Thoracic aorta (tissue), 2 donors: ENCODE measurements around the gene EN1. TPM values are rescaled to one million over a fixed set of nuclear protein-coding genes. Genes with fewer than 3 reads are reported as not detected.

Experiments
- ATAC-seq: fragments of 150-250 bp; one replicate; pipeline ENCODE4 v1.8.0; 2017; ENCODE audit warnings: low read depth; ENCODE audit not compliant: insufficient number of reproducible peaks, low FRiP score
- DNase-seq: peaks from one replicate; pipeline ENCODE4 v3.0.0-alpha.2; 2020; ENCODE audit warnings: low spot score
- H3K27ac ChIP-seq, 2 donors: fragments of 200-600 bp; sonication (generic); 1 replicate in 1 of 2; 2 replicates in 1 of 2; pipeline ENCODE4 v1.5.1; 2016; ENCODE audit warnings: mild to moderate bottlenecking in 2 of 2, moderate library complexity in 2 of 2
- H3K27me3 ChIP-seq: fragments of 200-600 bp; sonication (generic); replicated peaks from 2 replicates; pipeline ENCODE4 v1.6.0; 2016; ENCODE audit warnings: mild to moderate bottlenecking; ENCODE audit not compliant: insufficient read depth
- H3K36me3 ChIP-seq: fragments of 200-600 bp; sonication (generic); one replicate; pipeline ENCODE4 v1.5.1; 2016
- H3K4me1 ChIP-seq, 2 donors: fragments of 200-600 bp; sonication (generic); 1 replicate in 1 of 2; 2 replicates in 1 of 2; pipeline versions ENCODE4 v1.5.1 to v1.6.0; 2016; ENCODE audit warnings: low read depth in 2 of 2, mild to moderate bottlenecking in 1 of 2; ENCODE audit not compliant: control insufficient read depth in 1 of 2
- H3K4me3 ChIP-seq: fragments of 200-600 bp; sonication (generic); 2 replicates; pipeline ENCODE4 v1.5.1; 2016; ENCODE audit warnings: mild to moderate bottlenecking
- H3K9me3 ChIP-seq: fragments of 200-600 bp; sonication (generic); 2 replicates; pipeline ENCODE4 v1.5.1; 2016
- total RNA-seq, 2 donors: library from RNA; depleted of rRNA; stranded (reverse); fragments of >200 nt; gene quantifications; one replicate each; pipeline versions ENCODE4 v1.1.0 to v1.2.3, GENCODE V29; 2016
- TF ChIP-seq, protein P1 (sequence below): fragments of 200-600 bp; sonication (generic); IDR thresholded peaks from one replicate; pipeline ENCODE4 v1.5.1; 2019; ENCODE audit warnings: antibody characterized with exemption

EN1 gene
- total RNA-seq, 2 donors from 2014 or later, result not detected

GRCh38 chr2:118865106-118865505 is 17.7 kb upstream of the EN1 start:
- Histone ChIP-seq H3K27ac (no peak overlapping the region), H3K36me3 (no peaks in the 10 kb centered on the region), H3K4me3 (no peak overlapping the region), H3K4me1 (no peaks in the 10 kb centered on the region), H3K9me3 (no peaks in the 10 kb centered on the region), H3K27me3 (no peaks in the 10 kb centered on the region)
- no peak for ATAC-seq
- TF ChIP-seq, protein P1, sequence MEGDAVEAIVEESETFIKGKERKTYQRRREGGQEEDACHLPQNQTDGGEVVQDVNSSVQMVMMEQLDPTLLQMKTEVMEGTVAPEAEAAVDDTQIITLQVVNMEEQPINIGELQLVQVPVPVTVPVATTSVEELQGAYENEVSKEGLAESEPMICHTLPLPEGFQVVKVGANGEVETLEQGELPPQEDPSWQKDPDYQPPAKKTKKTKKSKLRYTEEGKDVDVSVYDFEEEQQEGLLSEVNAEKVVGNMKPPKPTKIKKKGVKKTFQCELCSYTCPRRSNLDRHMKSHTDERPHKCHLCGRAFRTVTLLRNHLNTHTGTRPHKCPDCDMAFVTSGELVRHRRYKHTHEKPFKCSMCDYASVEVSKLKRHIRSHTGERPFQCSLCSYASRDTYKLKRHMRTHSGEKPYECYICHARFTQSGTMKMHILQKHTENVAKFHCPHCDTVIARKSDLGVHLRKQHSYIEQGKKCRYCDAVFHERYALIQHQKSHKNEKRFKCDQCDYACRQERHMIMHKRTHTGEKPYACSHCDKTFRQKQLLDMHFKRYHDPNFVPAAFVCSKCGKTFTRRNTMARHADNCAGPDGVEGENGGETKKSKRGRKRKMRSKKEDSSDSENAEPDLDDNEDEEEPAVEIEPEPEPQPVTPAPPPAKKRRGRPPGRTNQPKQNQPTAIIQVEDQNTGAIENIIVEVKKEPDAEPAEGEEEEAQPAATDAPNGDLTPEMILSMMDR, result peak; percentile 36
- DNase-seq, result no peak

DNA sequence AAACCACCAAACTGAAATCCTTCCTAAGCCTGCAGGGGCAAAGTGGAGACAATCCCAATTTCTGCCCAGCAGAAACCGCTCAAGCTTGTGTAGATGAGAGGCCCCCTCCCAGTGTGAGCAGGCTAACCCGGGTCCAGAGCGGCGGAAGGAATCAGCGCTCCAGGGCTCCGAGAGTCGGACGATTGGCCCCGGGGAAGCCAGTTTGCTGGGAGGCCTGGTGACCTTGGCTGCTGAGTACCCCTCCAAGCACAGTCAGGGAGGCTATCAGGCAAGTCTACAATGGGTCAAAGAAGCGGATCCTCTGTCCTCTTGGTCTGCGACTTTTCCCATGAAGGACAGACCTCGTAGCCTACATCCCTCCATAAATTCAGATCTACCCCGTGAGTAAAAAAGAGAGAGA is 16.8 kb upstream of the EN1 start:
- H3K27ac ChIP-seq, result no peak overlapping the region
- H3K9me3 ChIP-seq, result no peaks in the 10 kb centered on the region
- peaks cover 5% of the 10 kb centered on the region for H3K27me3 ChIP-seq
- DNase-seq (no peak), ATAC-seq (no peak)
- no peaks in the 10 kb centered on the region for H3K4me1 ChIP-seq
- H3K36me3 ChIP-seq, result no peaks in the 10 kb centered on the region
- TF ChIP-seq, protein P1, result no peak
- no peak overlapping the region for H3K4me3 ChIP-seq

DNA sequence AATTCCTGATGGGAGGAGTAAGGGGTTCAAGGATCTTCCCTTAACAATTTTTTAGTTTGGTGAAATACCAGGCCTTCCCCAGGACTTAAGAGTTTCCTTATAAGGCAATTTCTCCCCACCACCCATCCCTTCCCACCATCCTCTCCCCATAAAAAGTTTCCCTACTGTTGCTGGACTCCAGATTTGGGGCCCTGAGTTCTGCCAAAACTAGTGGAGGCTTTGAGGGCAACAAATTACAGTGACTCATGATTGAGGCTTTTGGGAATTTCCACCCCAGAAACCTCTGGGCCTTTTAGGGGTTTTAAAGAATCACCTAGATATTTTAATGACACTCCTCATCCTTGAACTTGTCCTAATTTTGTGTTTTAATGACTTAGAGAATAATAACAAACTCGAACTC is 14.3 kb upstream of the EN1 start:
- no peaks in the 10 kb centered on the region for H3K36me3 ChIP-seq
- TF ChIP-seq, protein P1, result no peak
- H3K27me3 ChIP-seq, result peaks cover 29% of the 10 kb centered on the region
- H3K4me1 ChIP-seq, result peaks cover 0 to 20% of the 10 kb centered on the region in 2 donors
- H3K27ac ChIP-seq, result no peak overlapping the region
- H3K4me3 ChIP-seq, result no peak overlapping the region
- no peak for ATAC-seq
- no peak for DNase-seq
- H3K9me3 ChIP-seq, result no peaks in the 10 kb centered on the region

- H3K4me1 ChIP-seq, result peaks cover 0 to 22% of the 10 kb centered on the region in 2 donors
- DNase-seq (no peak), ATAC-seq (no peak)
- TF ChIP-seq, protein P1, result no peak
- no peak overlapping the region for H3K27ac ChIP-seq
- no peaks in the 10 kb centered on the region for H3K36me3 ChIP-seq
- H3K9me3 ChIP-seq, result no peaks in the 10 kb centered on the region
- H3K4me3 ChIP-seq, result no peak overlapping the region
- H3K27me3 ChIP-seq, result peaks cover 32% of the 10 kb centered on the region
These were observed 13.8 kb upstream of the EN1 start for GRCh38 chr2:118861242-118861641.

- TF ChIP-seq, protein P1, result no peak
- DNase-seq, result no peak
- Histone ChIP-seq H3K27ac (no peak overlapping the region), H3K27me3 (peaks cover 38% of the 10 kb centered on the region), H3K4me3 (no peak overlapping the region), H3K36me3 (no peaks in the 10 kb centered on the region), H3K9me3 (no peaks in the 10 kb centered on the region), H3K4me1 (peaks cover under 1 to 29% of the 10 kb centered on the region in 2 donors)
- no peak for ATAC-seq
These were observed 13.1 kb upstream of the EN1 start for GRCh38 chr2:118860506-118860905.
